GM19455 (cell line): ENCODE measurements around the gene TNPO3.
"Not testable (repeated sequence)": the region's sequence is repeated elsewhere in the genome, so short reads cannot be mapped to it uniquely, and the experiment has no call there.

ENCODE experiments used
- ATAC-seq: cut with Tn5 transposase; IDR thresholded peaks from one replicate; pipeline ENCODE4 v1.9.1; 2021; ENCODE audit not compliant: unreplicated experiment

TNPO3 gene

GRCh38 chr7:129072479-129073011 is 17.6 kb upstream of the TNPO3 start:
- ATAC-seq, result no peak

- no peak for ATAC-seq
These were observed 14.1 kb upstream of the TNPO3 start for GRCh38 chr7:129069021-129069420.

- no peak for ATAC-seq
These were observed 13.1 kb upstream of the TNPO3 start for GRCh38 chr7:129067943-129068548.

GRCh38 chr7:129067132-129067561 is 12.2 kb upstream of the TNPO3 start:
- ATAC-seq, result not testable (repeated sequence)

- ATAC-seq, result no peak
These were observed 11.6 kb upstream of the TNPO3 start for GRCh38 chr7:129066290-129067131.

- no peak for ATAC-seq
These were observed 1.1 kb upstream of the TNPO3 start for GRCh38 chr7:129055861-129056464.

- ATAC-seq, result peak; percentile 15
These were observed 444 bp upstream of the TNPO3 start for GRCh38 chr7:129055294-129055816.

GRCh38 chr7:129053938-129054437 is 923 bp downstream of the TNPO3 start:
- ATAC-seq, result no peak

GRCh38 chr7:129052441-129052840 is 2.5 kb downstream of the TNPO3 start:
- ATAC-seq, result no peak

GRCh38 chr7:129051459-129051858 is 3.5 kb downstream of the TNPO3 start:
- ATAC-seq, result not testable (repeated sequence)

- no peak for ATAC-seq
These were observed 7.2 kb downstream of the TNPO3 start for GRCh38 chr7:129047761-129048160.

- ATAC-seq, result no peak
These were observed 9.2 kb downstream of the TNPO3 start for GRCh38 chr7:129045682-129046081.

- ATAC-seq, result no peak
These were observed 11.9 kb downstream of the TNPO3 start for GRCh38 chr7:129043012-129043411.

- no peak for ATAC-seq
These were observed 13.5 kb downstream of the TNPO3 start for GRCh38 chr7:129041142-129042085.

- ATAC-seq, result not testable (repeated sequence)
These were observed 16.4 kb downstream of the TNPO3 start for GRCh38 chr7:129038468-129038867.

GRCh38 chr7:129037585-129037984 is 17.3 kb downstream of the TNPO3 start:
- no peak for ATAC-seq

GRCh38 chr7:129032017-129032416 is 22.9 kb downstream of the TNPO3 start:
- no peak for ATAC-seq

GRCh38 chr7:129030440-129030839 is 24.5 kb downstream of the TNPO3 start:
- no peak for ATAC-seq

- no peak for ATAC-seq
These were observed 30.8 kb downstream of the TNPO3 start for GRCh38 chr7:129024125-129024524.

- no peak for ATAC-seq
These were observed 33.3 kb downstream of the TNPO3 start for GRCh38 chr7:129021656-129022055.
